Activated T-helper 9 cell treated with anti-CD3 and anti-CD28 coated beads, Interleukin-2, amount 50 U/mL, for 16 hours (primary cell): ENCODE data around the gene ABCA2.
A peak's percentile ranks its signal among the peaks of the same experiment; 100 is the strongest.
"Not testable (repeated sequence)": the region's sequence is repeated elsewhere in the genome, so short reads cannot be mapped to it uniquely, and the experiment has no call there.

Source experiments
- DNase-seq: peaks from one replicate; pipeline ENCODE4 v3.0.0-alpha.2; 2020; ENCODE audit warnings: low read depth

ABCA2 gene

GRCh38 chr9:137062798-137063197, 34.8 kb upstream of the ABCA2 start:
- DNase-seq, result not testable (repeated sequence)

- no peak for DNase-seq
Measured at GRCh38 chr9:137062384-137062783, 34.3 kb upstream of the ABCA2 start.

- DNase-seq, result no peak
Measured at GRCh38 chr9:137058521-137059234, 30.6 kb upstream of the ABCA2 start.

GRCh38 chr9:137057545-137057944, 29.5 kb upstream of the ABCA2 start:
- DNase-seq, result no peak

GRCh38 chr9:137056739-137057415, 28.8 kb upstream of the ABCA2 start:
- no peak for DNase-seq

GRCh38 chr9:137055385-137056364, 27.6 kb upstream of the ABCA2 start:
- DNase-seq, result no peak

GRCh38 chr9:137054932-137055384, 26.9 kb upstream of the ABCA2 start:
- DNase-seq, result no peak

GRCh38 chr9:137053944-137054931, 26.2 kb upstream of the ABCA2 start, which contains the start of gene ENTPD2:
TSS of gene ENTPD2 (minus strand) at chr9:137054061. CDS start at chr9:137053997, 64 bp downstream.
- DNase-seq, result peak; percentile 31

GRCh38 chr9:137052998-137053943, 25.2 kb upstream of the ABCA2 start:
- DNase-seq, result no peak

GRCh38 chr9:137052293-137052692, 24.3 kb upstream of the ABCA2 start:
- DNase-seq, result no peak

- no peak for DNase-seq
Measured at GRCh38 chr9:137051145-137051724, 23.2 kb upstream of the ABCA2 start.

- DNase-seq, result no peak
Measured at GRCh38 chr9:137050570-137050969, 22.5 kb upstream of the ABCA2 start.

- peak; percentile 36 for DNase-seq
Measured at GRCh38 chr9:137049544-137050449, 21.8 kb upstream of the ABCA2 start.

GRCh38 chr9:137048655-137049543, 20.9 kb upstream of the ABCA2 start:
- no peak for DNase-seq

GRCh38 chr9:137046088-137046787, 18.2 kb upstream of the ABCA2 start, which contains the start of gene NPDC1:
TSS of gene NPDC1 (minus strand) at chr9:137046177. CDS start at chr9:137045989, 188 bp downstream.
- peak; percentile 72 for DNase-seq

GRCh38 chr9:137045294-137046087, 17.5 kb upstream of the ABCA2 start:
- no peak for DNase-seq
